PFSK-1 (cell line): ENCODE measurements around the gene KIF7.

Experiments
- FOXP2 ChIP-seq: optimal IDR thresholded peaks from 2 replicates; pipeline ENCODE3; 2011; ENCODE audit warnings: borderline replicate concordance, control low read depth, inconsistent platforms; ENCODE audit not compliant: insufficient read depth; ENCODE audit errors: extremely low read length, extremely low read depth
- POLR2AphosphoS5 ChIP-seq: IDR thresholded peaks from 2 replicates; pipeline ENCODE4 v1.6.1; 2012; ENCODE audit warnings: low read depth, mild to moderate bottlenecking, control low read depth, low read length, moderate library complexity
- REST ChIP-seq, 2 experiments: IDR thresholded peaks; 2 replicates each; pipeline versions ENCODE4 v1.6.1 to v1.8.0; 2011 to 2012; ENCODE audit warnings: low read depth in 2 of 2, low read length in 2 of 2, control low read depth in 1 of 2, inconsistent platforms in 1 of 2, mild to moderate bottlenecking in 1 of 2, moderate library complexity in 1 of 2; ENCODE audit not compliant: insufficient read depth in 1 of 2
- SIN3A ChIP-seq: IDR thresholded peaks from 2 replicates; pipeline ENCODE4 v1.6.1; 2012; ENCODE audit warnings: mild to moderate bottlenecking, low read length, moderate library complexity, borderline replicate concordance; ENCODE audit not compliant: insufficient read depth
- TAF1 ChIP-seq: IDR thresholded peaks from 2 replicates; pipeline ENCODE4 v1.6.1; 2012; ENCODE audit warnings: low read length, control low read depth, borderline replicate concordance; ENCODE audit not compliant: insufficient read depth

The KIF7 gene

GRCh38 chr15:89680282-89680873 is 25.1 kb upstream of the KIF7 start:
- TF ChIP-seq POLR2AphosphoS5 (no peak), REST (IDR thresholded peaks at IDR 0.05; ENCODE audit: insufficient read depth in 1 of 2, low read depth in 2 of 2, low read length in 2 of 2) (peak in 1 of 2 experiments; percentile 70; a peak in 1 of 4 replicates)

- no peak for TF ChIP-seq FOXP2
- TF ChIP-seq SIN3A: no peak
- TF ChIP-seq REST (IDR thresholded peaks at IDR 0.05; ENCODE audit: insufficient read depth in 1 of 2, low read depth in 2 of 2, low read length in 2 of 2): no peak
- TF ChIP-seq TAF1: no peak
These were observed 23.9 kb upstream of the KIF7 start, which contains the start of gene PLIN1 for GRCh38 chr15:89679212-89679611. TSS of gene PLIN1 (minus strand) at chr15:89679367. CDS start at chr15:89677489, 1,878 bp downstream.

GRCh38 chr15:89677381-89677780 is 22.1 kb upstream of the KIF7 start:
- TF ChIP-seq SIN3A (no peak), REST (IDR thresholded peaks at IDR 0.05; ENCODE audit: insufficient read depth in 1 of 2, low read depth in 2 of 2, low read length in 2 of 2) (no peak), POLR2AphosphoS5 (no peak)

GRCh38 chr15:89675606-89676005 is 20.3 kb upstream of the KIF7 start:
- TF ChIP-seq TAF1 (no peak), POLR2AphosphoS5 (no peak), REST (IDR thresholded peaks at IDR 0.05; ENCODE audit: insufficient read depth in 1 of 2, low read depth in 2 of 2, low read length in 2 of 2) (no peak), SIN3A (no peak)

GRCh38 chr15:89674526-89674925 is 19.3 kb upstream of the KIF7 start:
- no peak for TF ChIP-seq REST (IDR thresholded peaks at IDR 0.05; ENCODE audit: insufficient read depth in 1 of 2, low read depth in 2 of 2, low read length in 2 of 2)
- TF ChIP-seq SIN3A: no peak
- no peak for TF ChIP-seq TAF1
- no peak for TF ChIP-seq FOXP2
- no peak for TF ChIP-seq POLR2AphosphoS5
